ENCODE data around the gene ISY1. TPM values are rescaled to one million over a fixed set of nuclear protein-coding genes. Genes with fewer than 3 reads are reported as not detected.
"Not testable (repeated sequence)": the region's sequence is repeated elsewhere in the genome, so short reads cannot be mapped to it uniquely, and the experiment has no call there.

The ISY1 gene
- polyA plus RNA-seq, 4 donors, result 43.1 to 55.8 (median 48.9) TPM

DNA sequence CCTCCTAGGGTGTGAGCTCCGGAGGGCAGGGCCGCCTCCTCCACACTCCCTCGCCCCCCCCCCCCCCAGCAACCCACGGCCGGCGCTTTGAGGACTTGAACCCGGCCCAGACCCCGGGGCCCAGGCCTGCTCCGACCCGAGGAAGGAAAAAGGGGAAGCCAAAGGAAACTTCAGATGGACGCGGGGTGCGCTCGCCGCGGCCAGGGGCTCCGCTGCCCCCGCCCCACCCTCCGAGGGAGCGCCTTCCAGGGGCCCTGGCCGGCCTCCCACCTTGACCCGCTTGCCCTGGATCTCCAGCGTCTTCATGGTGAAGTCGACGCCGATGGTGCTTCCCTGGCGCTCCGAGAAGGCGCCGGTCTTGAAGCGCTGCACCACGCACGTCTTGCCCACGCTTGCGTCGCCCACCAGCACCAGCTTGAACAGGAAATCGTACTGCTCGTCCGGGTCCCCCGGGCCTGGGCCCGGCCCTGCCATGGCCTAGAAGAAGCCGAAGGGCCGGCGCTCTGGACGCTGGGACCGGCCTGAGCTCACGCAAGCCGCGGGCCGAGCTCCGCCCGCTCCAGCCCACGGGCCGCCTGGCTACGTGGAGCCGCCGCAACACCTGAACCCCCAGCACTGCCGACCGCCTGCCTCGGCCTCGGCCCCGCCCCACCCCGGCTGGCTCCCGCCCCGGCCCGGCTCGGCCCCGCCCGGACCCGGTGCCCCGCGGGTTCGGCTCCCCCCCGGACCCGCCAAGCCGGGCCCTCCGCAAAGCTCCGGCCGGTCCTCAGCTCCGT, 39.7 kb downstream of the ISY1 start:
- no peak for DNase-seq (ENCODE audit: low read depth in 4 of 4, low spot score in 2 of 4)

DNA sequence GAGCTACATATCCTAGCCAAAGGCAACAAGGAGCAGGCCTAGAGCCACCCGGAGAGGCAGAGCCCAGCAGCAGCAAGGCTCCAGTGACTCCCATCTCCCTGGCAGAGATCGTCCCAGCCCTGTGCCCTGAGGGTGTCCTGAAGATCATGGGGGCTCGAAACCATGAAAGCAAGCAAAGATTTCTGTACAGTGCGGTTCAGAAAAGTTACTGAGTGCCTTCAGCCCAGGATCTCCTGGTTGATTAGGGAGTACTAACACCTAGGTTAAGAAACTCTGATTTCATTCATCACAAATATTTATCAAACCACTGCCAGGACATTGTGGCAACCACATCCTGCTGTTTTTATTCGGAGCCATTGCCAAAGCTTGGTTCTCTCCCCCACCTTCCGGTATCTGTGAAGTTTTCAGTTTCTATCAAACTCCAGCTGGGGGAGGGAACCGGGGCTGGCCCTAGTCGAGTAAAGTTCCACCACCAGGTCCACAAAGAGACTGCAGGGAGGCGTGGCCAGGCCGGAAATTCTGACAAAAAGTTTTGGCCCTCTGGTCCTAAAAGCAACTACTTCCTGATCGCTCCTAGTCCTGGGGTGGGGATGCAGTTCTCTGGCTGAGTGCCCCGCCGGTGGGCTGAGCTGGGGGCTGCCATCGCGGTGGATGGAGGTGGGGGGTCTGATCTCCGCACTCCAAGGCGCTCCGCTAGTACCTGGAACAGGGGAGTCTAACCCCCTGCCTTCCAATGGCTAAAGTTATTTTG, 40.4 kb downstream of the ISY1 start:
- peak in 3 of 4 donors; percentile 67 to 85 (median 76) for DNase-seq (ENCODE audit: low read depth in 4 of 4, low spot score in 2 of 4)

DNA sequence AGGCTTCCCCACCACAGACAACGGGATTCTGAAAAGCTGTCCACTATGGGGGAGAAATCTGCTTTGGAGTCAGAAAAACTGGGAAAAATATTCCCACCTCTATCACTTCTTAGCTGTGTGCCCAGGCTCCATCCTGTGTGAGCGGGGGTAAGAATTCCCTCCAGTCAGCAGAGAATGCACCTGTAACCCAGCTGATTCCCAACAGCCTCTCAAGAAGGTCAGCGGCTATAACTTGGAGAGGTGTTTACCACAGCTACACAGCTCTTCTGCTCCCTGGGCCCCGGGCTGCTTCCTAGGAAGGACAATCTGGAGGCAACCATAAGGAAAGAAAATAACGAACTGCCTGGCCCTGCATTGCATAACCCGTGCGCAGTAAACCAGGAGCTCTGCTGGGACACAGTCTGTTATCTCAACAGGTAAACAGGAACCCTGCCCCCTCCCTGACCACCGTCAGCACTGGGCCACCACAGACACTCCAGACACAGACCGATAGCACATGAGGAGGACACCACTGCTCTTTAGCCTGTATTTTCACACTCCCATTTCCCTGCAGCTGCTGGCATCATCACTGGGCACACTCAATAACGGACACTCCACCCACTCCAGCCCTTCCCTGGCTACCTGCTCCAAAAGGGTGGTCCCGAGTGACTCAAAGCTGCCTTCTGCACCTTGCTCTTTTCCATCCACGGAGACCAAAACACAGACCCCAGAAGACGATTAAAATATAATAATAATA, 41.3 kb downstream of the ISY1 start:
- DNase-seq (ENCODE audit: low read depth in 4 of 4, low spot score in 2 of 4), result no peak

DNA sequence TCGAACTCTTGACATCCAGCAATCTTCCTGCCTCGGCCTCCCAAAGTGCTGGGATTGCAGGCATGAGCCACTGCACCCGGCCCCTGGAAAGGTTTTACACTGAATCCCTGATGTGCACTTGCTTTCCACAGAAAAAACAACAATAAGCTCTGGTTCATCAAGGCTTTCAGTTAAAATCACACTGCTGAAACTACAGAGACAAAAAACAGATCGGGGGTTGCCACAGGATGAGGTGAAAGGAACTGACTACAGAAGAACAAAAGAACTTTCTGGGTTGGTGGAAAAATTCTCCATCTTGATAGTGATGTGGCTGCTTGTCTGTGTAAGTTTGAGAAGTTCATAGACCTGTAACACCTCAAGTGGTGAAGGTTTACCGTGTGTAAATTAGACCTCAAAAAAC, 42.1 kb downstream of the ISY1 start:
- DNase-seq (ENCODE audit: low read depth in 4 of 4, low spot score in 2 of 4), result no peak

DNA sequence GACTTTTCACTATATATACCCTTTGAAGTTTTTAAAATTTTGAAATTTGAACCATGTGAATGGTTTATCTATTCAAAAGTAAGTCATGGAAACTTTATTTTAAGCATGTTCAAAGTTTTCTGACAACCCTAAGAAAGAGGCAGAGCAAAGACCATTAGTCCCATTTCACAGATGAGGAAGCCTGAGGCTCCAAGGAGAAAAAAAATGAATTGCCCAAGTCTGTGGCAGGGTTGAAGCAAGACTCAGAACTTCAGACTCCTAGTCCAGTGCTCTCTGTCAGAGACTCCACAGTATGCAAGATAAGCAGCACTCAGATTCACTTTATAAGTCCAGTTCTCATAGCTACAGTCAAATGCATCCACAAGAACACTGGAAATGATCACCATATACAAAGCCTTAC, 43.7 kb downstream of the ISY1 start:
- no peak for DNase-seq (ENCODE audit: low read depth in 4 of 4, low spot score in 2 of 4)

DNA sequence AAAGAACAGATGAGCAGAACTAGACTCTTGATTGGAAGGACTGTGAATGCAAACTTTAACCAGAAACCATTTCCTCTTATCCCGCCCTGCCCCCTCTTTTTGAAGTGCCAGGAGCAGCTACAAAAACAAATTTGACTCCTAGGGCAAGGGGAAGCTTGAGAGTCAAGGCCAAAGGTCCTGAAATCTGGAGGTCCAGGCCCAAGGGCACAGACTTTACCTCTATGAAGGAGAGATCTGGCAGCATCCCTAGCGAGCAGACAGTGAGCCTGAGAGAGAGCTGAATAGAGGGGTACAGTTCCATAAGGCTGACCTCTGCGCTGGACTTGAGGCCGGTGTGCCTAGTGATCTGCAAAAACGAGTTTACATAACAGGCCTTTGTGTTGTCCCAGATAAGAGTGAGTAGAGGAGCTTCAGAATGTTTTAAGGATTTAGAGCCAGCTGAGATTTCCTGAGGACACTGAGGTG, 44.3 kb downstream of the ISY1 start:
- DNase-seq (ENCODE audit: low read depth in 4 of 4, low spot score in 2 of 4), result no peak

DNA sequence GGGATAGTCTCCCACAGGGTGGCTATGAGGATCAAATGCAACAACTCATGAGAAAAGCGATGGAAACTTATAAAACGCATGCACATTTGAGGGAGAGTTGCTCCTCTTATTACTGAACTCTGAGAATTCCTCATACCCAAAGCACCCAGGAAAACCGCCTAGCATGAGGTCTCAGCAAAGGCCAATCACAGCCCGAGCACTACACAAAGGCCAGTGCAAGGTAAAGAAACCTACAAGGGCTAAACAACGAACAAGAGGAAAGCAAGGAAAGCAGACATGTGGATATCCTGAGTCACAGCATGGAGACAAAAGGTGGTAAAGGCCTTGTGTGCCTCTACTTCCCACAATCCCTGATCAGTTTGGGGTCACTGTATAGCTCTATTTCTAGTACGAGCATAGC, 46.4 kb downstream of the ISY1 start:
- no peak for DNase-seq (ENCODE audit: low read depth in 4 of 4, low spot score in 2 of 4)

DNA sequence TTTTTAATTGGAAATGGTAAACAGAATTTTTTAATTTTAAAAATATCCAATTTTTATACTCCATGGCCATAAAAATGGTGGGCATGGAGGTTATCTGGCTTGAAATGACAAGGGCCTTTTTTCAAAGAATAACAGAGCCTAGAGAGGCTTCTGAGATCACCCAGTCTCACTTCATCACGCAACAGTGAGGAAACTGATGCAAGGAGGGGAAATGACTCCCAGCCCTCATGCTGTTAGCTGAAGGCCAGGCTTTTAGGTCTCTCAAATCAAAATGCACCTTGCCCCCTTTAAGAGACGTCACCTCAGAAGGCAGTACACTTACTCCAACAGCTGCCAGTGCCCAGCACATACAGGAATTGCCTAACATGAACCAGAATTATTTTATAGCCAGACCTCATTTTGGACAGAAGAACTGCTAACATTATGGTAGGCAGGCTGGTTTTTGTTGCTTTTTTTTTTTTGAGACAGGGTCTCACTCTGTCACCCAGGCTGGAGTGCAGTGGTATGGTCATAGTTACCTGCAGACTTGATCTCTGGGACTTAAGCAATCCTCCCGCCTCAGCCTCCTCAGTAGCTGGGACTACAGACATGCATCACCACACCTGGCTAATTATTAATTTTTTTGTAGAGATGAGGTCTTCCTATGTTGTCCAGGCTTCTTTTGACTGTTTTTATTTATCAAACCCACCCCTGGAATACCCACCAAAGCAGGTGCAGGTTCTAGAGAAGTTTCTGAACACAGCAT, 48.4 kb downstream of the ISY1 start:
- DNase-seq (ENCODE audit: low read depth in 4 of 4, low spot score in 2 of 4), result no peak

DNA sequence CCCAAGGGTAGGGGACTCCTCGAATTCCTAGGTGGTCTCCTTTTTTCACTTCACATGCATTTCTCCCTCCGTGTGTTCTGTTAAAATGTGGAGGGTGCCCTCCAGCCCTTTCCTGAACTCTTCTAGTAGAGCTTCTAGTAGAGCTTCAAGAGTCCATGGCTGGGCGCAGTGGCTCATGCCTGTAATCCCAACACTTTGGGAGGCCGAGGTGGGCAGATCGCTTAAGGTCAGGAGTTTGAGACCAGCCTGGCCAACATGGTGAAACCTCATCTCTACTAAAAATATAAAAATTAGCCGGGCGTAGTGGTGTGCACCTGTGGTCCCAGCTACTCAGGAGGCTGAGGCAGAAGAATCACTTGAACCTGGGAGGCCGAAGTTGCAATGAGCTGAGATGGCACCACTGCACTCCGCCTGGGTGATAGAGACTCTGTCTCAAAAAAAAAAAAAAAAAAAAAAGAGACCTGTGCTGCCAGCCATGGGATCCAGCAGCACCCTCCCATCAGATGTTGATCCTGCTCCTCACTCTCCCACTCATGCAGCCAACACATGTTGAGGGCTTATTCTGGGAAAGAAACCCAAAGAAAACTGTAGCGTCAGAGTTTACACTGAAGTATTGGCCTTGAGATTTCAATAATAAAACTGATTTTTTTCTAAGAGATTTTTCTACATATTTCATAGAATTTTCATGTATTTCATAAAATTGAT, 49.6 kb downstream of the ISY1 start:
- not testable (repeated sequence) for DNase-seq (ENCODE audit: low read depth in 4 of 4, low spot score in 2 of 4)

DNA sequence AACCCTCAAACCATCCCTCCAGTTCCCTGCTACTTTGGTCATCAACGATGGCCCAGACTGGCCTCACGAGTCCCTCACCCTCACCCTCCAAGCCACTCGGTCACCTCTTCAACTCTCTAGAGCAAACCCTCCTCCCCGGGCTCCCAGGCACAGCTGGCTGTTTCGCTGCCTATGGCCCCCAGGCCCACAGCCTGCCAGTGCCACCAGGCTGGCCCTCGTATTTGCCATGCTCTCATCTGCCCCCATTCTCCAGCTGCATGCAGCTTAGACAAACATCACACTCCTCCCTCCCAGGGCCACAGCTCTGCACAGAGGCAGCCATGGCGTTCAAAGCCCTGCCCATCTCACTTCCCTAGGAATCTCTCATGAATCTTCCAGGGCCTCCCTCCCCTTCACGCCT, 53.1 kb downstream of the ISY1 start:
- DNase-seq (ENCODE audit: low read depth in 4 of 4, low spot score in 2 of 4), result no peak

DNA sequence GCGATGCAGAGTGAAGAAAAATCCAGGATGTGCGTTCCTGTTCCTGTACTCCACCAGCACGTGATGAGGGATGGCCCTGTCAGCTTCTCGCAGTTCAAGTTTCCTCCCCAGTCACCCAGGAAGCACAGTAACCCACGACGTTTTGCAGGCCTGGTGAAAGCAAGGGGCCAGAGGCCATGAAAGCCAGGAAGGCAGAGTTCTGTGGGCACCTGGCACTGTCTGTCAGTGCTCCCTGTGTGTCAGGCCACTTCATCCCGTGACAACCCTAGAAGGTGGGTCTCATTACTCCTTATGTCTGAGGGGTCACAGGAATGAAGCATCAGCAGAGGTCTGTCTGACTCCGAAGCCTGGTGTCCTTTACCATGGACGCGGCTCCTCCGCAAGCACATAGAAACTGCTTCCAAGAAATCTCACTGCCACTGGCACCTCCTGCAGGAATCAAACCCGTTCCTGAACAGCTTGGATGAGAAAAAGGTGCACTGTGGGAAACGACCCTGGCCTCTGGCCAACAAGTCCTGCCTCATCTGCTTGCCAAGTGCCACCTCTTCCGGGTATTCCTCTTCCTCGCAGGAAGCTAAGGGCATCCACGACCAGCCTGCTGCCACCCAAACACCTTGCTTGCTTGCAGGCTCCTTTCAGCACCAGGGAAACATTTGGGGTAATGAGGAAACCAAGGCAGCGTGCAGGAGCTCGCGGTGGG, 53.8 kb downstream of the ISY1 start:
- no peak for DNase-seq (ENCODE audit: low read depth in 4 of 4, low spot score in 2 of 4)

DNA sequence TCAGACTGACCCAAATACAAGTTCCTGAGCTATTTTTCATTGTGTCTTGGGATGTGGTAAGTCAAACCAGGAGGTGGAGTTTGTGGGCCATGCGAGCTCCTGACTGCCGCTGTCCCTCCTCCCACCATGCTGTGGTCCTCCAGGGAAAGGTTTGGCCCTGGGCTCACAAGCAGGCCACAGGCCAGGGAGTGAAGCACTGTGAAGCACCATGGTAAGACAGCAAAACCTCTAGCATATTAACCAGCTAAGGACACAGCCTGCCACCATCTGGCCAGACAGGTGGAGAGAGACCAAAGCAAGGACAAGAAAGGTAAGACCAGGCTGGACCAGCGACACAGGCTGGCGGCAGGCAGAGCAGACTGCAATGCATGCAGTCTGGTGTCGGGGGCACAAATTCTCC, 54.5 kb downstream of the ISY1 start:
- no peak for DNase-seq (ENCODE audit: low read depth in 4 of 4, low spot score in 2 of 4)

DNA sequence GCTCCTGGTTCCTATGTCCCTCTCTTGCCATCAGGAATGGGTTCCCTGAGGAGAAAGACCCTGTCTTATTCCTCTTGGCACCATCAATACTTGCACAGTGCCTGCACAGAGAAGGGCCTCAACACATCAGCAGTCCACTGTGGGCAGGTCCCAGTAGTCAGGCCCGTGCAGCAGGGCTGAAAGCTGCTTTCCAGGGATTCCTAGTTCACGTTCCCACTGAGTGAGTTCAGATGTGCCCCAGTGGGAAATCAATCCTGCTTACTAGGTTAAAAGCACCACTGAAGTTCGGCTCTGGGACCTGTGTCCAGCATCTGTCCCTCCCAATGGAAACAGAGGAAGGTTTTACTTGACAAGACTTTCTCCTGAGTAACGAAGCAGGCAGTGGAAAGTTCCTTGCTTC, 55.0 kb downstream of the ISY1 start:
- DNase-seq (ENCODE audit: low read depth in 4 of 4, low spot score in 2 of 4), result no peak

DNA sequence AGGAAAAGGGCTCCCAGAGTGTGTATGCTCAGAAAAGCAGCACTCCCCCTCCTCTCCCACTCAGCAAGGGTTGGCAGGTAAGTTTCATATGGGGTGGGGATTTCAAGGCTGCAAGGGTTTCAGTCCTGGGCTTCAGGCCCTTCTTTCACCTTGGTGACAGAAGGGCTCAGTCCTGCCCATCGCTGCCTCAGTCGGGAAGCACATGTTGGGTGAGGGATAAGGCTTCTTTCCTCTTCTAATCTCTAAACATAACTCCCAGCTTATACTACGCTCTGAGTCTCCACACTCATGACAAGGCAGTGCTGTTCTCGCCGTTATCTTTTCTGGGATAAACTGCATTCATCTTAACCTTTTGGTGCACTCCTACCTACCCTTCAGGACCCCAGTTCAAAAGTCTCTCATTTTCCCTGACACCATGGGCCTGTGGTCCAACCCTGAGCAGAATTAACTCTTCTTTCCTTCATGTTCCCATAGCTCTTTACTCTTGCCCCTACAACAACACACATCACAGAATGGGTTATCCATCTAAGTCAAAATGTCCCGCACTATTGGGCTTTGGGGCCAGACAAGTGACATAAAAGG, 56.3 kb downstream of the ISY1 start:
- no peak for DNase-seq (ENCODE audit: low read depth in 4 of 4, low spot score in 2 of 4)

DNA sequence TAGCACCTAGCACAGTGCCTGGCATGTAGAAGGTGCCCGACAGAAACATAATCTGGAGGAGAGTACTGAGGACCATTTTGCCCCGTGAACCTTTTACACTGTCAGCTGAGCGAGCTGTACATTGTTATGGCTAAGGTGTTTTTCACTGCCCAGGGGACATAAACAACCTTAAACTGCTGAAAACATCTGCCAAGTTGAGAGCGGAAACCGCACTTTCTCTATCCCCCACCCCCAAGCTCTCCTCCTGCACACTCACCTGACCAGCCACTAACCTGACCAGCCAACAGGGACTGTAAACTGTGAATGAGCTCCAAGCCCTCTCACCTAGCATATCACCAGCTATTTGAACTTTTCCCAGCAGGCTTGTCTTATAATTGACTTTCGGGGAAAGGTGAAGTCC, 56.8 kb downstream of the ISY1 start:
- DNase-seq (ENCODE audit: low read depth in 4 of 4, low spot score in 2 of 4), result no peak

DNA sequence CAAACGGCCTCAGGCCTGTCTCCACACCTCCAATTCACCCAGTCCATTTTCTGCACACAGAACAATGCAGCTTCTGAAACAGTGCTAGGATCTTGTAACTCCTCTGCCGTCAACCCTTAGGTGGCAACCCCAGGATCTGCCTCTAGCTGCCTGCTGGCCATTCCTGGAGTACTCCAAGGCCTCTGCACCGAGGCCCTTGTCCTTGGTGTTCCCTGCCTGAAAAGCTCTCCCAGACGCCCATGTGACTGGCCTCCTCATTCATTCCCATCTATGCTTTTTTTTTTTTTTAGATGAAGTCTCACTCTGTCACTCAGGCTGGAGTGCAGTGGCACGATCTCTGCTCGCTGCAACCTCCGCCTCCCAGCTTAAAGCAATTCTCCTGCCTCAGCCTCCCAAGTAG, 57.6 kb downstream of the ISY1 start:
- DNase-seq (ENCODE audit: low read depth in 4 of 4, low spot score in 2 of 4), result no peak

DNA sequence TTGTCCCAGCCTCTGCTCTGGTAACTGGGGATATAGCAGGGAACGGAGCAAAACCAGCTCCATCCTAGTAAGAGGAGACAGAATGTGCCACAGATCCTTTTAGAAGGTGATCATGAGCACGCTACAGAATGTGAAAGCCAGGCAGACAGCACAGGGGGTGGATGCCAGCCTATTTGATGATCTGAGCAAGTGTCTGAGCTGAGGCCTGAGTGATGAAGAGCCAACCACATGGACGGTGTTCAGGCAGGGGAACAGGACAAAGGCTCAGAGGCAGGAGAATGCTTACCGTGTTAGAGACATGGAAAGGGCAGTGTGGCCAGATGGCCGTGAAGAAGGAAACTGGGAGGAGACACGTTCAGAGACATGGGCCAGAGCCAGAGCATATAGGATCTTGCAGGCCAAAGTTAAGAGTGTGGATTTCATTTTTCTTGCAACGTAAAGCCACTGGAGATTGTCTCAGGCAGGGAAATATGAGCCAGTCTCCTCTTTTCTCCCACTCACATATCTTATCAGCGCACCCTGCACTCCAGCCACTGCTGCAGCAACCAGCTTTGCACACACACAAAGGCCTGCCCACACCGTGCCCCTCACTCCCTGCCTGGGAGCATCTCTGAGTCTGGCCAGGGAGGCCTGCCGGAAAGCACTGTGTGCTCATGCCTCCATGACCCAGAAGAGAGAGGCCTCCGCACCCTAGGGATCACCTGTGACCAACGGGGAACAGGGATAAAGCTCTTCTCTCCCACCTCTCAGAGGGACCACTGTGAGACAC, 59.3 kb downstream of the ISY1 start:
- DNase-seq (ENCODE audit: low read depth in 4 of 4, low spot score in 2 of 4), result no peak

DNA sequence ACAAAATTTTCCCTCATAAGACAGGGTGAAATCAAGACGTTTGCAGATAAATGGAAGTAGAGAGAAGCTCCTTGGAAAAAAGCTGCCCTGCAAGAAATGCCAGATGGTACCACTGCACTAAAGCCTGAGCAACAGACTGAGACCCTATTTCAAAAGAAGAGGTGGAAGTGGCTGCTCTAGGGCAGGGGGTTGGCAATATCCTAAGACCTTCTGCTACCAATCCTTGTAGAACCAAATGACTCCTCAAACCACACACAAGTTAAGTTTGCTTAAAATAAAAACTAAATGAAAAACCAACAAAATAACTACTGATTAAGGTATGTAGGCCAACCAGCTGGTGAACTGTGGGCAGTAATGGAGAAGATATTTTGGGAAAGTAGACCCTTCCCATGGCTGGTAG, 60.6 kb downstream of the ISY1 start:
- no peak for DNase-seq (ENCODE audit: low read depth in 4 of 4, low spot score in 2 of 4)

Data from left renal cortex interstitium (tissue), 4 donors.